K562 (cell line): ENCODE data around the gene FAM234A. TPM values are rescaled to one million over a fixed set of nuclear protein-coding genes. Genes with fewer than 3 reads are reported as not detected.

Experiments used
- ARID1B ChIP-seq: fragments of 450-650 bp; IDR thresholded peaks from 2 replicates; pipeline ENCODE4 v1.6.1; 2016; ENCODE audit warnings: antibody characterized with exemption, mild to moderate bottlenecking, inconsistent platforms
- BDP1 ChIP-seq: IDR thresholded peaks from 3 replicates; pipeline ENCODE4 v1.6.1; 2011; ENCODE audit not compliant: insufficient read length, insufficient read depth
- CBX2 ChIP-seq: fragments of 200-600 bp; sonication (generic); IDR thresholded peaks from one replicate; pipeline ENCODE4 v1.6.1; 2012; ENCODE audit warnings: mild to moderate bottlenecking, low read length, inconsistent platforms; ENCODE audit not compliant: insufficient read depth, poor library complexity, severe bottlenecking
- CSDE1 ChIP-seq, 2 experiments: fragments of 450-650 bp; IDR thresholded peaks; 2 replicates each; pipeline ENCODE4 v1.6.1; 2016; ENCODE audit warnings: mild to moderate bottlenecking in 1 of 2
- ESRRA ChIP-seq: fragments of 450-650 bp; IDR thresholded peaks from 2 replicates; pipeline ENCODE4 v1.6.1; 2014; ENCODE audit warnings: low read depth, mild to moderate bottlenecking, moderate library complexity, borderline replicate concordance
- MAFG ChIP-seq: fragments of 450-650 bp; conservative IDR thresholded peaks from 2 replicates; pipeline ENCODE4 v1.6.1; 2016; ENCODE audit warnings: missing genetic modification characterization, missing compliant biosample characterization
- POU5F1 ChIP-seq: fragments of 150-350 bp; IDR thresholded peaks from 2 replicates; pipeline ENCODE4 v1.6.1; 2014; ENCODE audit warnings: borderline replicate concordance, low read length, low read depth, mild to moderate bottlenecking; ENCODE audit not compliant: partially characterized antibody
- RBBP5 ChIP-seq: fragments of 200-600 bp; sonication (generic); IDR thresholded peaks from 2 replicates; pipeline ENCODE4 v1.6.1; 2012; ENCODE audit warnings: borderline replicate concordance, mild to moderate bottlenecking, low read length, control low read depth, inconsistent platforms; ENCODE audit not compliant: insufficient read depth, poor library complexity, severe bottlenecking
- SAFB ChIP-seq: fragments of 200-400 bp; formaldehyde crosslinking; IDR thresholded peaks from 2 replicates; pipeline ENCODE4 v1.6.1; 2017; ENCODE audit warnings: low read depth, low read length, borderline replicate concordance
- XRCC5 ChIP-seq: fragments of 200-400 bp; formaldehyde crosslinking; IDR thresholded peaks from 2 replicates; pipeline ENCODE4 v1.6.1; 2017; ENCODE audit warnings: low read depth, mild to moderate bottlenecking, low read length
- ZNF124 ChIP-seq: sonication (generic); formaldehyde crosslinking; IDR thresholded peaks from 2 replicates; pipeline ENCODE4 v1.8.1; 2022; ENCODE audit warnings: missing genetic modification reagents
- ZNF507 ChIP-seq: conservative IDR thresholded peaks from 2 replicates; pipeline ENCODE4 v1.6.1; 2017; ENCODE audit warnings: missing genetic modification characterization, missing compliant biosample characterization
- ZNF75A ChIP-seq: fragments of 450-650 bp; formaldehyde crosslinking; IDR thresholded peaks from 2 replicates; pipeline ENCODE4 v1.4.0; 2020; ENCODE audit warnings: mild to moderate bottlenecking
- polyA plus RNA-seq, 8 experiments: library from polyadenylated mRNA; depleted of rRNA in 4 of 8; stranded (reverse) in 5 of 8; unstranded in 3 of 8; fragments of >200 nt; fragmentation: Nextera tagmentation in 2 of 8; fragmentation: Illumina TruSeq in 1 of 8; extraction: Ambion mirVana in 2 of 8; extraction: Trizol in 1 of 8; gene quantifications; 2 replicates each; pipeline versions ENCODE4 v1.2.1 to v1.2.3, GENCODE V29; 2011 to 2014; ENCODE audit warnings: inconsistent platforms in 1 of 8, missing spikeins in 1 of 8
- total RNA-seq, 7 experiments: library from RNA; depleted of rRNA in 6 of 7; stranded (reverse); fragments of >200 nt in 6 of 7; fragmentation: Illumina TruSeq in 2 of 7; extraction: Trizol in 2 of 7; gene quantifications; 2 replicates each; pipeline versions ENCODE4 v1.2.1 to v1.2.3, GENCODE V29; 2011 to 2021; ENCODE audit warnings: low replicate concordance in 1 of 7
- TF ChIP-seq, protein P1 (sequence below): fragments of 450-650 bp; IDR thresholded peaks from 2 replicates; pipeline ENCODE4 v1.6.1; 2017; ENCODE audit warnings: mild to moderate bottlenecking, moderate library complexity
- TF ChIP-seq, protein P2 (sequence below): fragments of 450-650 bp; IDR thresholded peaks from 2 replicates; pipeline ENCODE4 v1.6.1; 2018; ENCODE audit not compliant: partially characterized antibody
- TF ChIP-seq, protein P3 (sequence below): fragments of 450-650 bp; formaldehyde crosslinking; IDR thresholded peaks from 2 replicates; pipeline ENCODE4 v1.4.0; 2020; ENCODE audit warnings: mild to moderate bottlenecking
- TF ChIP-seq, protein P4 (sequence below): fragments of 250-450 bp; sonication (Bioruptor Pico); IDR thresholded peaks from 2 replicates; pipeline ENCODE4 v1.8.0; 2021; ENCODE audit warnings: moderate library complexity, mild to moderate bottlenecking, inconsistent platforms
- TF ChIP-seq, protein P5 (sequence below), 3 experiments: IDR thresholded peaks in 2 of 3; conservative IDR thresholded peaks in 1 of 3; 2 replicates each; pipeline ENCODE4 v1.5.1; 2011 to 2012; ENCODE audit warnings: low read length in 3 of 3, mild to moderate bottlenecking in 3 of 3, control low read depth in 2 of 3, improper control_type of control experiment in 1 of 3, inconsistent platforms in 1 of 3, low read depth in 1 of 3, mixed read lengths in 1 of 3, moderate library complexity in 1 of 3; ENCODE audit not compliant: insufficient read depth in 2 of 3

Gene FAM234A
- total and polyA plus RNA-seq, 9 of the 15 experiments (the other 6 are each of a cell fraction or from before 2014, with no cell fraction given), result 1.0 to 47.9 (median 15.0) TPM

DNA sequence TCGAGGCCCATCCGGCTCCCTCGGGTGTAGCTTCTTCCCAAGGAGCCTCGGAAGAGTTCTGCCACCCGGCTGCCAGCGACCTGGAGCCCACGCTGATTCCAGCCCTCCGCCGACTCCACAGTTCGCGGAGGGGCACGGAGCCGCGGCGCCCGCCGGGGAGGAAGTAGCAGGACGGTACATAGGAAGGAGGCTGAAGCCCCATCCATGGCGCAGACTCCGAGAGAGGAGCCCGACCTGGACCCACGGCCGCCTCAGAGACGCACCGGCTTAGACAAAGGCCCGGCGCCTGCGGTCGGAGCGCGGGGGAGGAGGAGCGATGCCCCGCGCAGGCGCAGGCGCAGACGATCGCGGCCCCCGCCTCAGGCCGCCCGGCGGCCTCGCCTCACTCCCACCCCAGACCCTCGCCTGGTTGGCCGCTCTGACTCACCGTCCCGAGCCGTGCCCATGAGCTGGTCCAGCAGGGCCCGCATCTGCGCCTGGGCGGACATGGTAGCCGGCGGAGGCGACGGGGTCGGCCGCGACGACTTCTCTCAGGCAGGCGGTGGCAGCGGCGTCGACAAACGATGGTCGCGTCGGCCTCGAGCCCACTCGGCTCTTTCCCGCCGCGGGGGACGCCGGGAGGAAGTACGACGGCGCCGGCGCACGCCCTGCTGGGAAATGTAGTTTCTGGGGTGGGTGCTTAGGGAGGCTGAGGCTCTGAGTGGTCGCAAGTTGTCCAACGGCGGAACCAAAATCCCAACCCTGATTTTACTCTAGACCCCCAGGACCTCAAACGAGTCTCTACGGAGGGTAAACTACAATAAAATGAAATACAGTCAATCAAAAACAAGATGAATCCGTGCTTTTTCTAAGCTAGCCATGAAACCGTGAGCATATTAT lies 5.5 kb upstream of the FAM234A start, which contains the start of gene LUC7L (continued):
- no peak for TF ChIP-seq MAFG (tag)
- peak; percentile 70 for TF ChIP-seq ESRRA
- TF ChIP-seq CBX2, result no peak
- TF ChIP-seq ZNF75A, result no peak
- TF ChIP-seq POU5F1, result no peak
- TF ChIP-seq SAFB, result no peak
- no peak for TF ChIP-seq BDP1
- TF ChIP-seq, protein P1, sequence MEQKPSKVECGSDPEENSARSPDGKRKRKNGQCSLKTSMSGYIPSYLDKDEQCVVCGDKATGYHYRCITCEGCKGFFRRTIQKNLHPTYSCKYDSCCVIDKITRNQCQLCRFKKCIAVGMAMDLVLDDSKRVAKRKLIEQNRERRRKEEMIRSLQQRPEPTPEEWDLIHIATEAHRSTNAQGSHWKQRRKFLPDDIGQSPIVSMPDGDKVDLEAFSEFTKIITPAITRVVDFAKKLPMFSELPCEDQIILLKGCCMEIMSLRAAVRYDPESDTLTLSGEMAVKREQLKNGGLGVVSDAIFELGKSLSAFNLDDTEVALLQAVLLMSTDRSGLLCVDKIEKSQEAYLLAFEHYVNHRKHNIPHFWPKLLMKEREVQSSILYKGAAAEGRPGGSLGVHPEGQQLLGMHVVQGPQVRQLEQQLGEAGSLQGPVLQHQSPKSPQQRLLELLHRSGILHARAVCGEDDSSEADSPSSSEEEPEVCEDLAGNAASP, result no peak
- no peak for TF ChIP-seq ZNF507 (tag)
- TF ChIP-seq, protein P2, sequence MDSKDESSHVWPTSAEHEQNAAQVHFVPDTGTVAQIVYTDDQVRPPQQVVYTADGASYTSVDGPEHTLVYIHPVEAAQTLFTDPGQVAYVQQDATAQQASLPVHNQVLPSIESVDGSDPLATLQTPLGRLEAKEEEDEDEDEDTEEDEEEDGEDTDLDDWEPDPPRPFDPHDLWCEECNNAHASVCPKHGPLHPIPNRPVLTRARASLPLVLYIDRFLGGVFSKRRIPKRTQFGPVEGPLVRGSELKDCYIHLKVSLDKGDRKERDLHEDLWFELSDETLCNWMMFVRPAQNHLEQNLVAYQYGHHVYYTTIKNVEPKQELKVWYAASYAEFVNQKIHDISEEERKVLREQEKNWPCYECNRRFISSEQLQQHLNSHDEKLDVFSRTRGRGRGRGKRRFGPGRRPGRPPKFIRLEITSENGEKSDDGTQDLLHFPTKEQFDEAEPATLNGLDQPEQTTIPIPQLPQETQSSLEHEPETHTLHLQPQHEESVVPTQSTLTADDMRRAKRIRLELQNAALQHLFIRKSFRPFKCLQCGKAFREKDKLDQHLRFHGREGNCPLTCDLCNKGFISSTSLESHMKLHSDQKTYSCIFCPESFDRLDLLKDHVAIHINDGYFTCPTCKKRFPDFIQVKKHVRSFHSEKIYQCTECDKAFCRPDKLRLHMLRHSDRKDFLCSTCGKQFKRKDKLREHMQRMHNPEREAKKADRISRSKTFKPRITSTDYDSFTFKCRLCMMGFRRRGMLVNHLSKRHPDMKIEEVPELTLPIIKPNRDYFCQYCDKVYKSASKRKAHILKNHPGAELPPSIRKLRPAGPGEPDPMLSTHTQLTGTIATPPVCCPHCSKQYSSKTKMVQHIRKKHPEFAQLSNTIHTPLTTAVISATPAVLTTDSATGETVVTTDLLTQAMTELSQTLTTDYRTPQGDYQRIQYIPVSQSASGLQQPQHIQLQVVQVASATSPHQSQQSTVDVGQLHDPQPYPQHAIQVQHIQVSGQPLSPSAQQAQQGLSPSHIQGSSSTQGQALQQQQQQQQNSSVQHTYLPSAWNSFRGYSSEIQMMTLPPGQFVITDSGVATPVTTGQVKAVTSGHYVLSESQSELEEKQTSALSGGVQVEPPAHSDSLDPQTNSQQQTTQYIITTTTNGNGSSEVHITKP, result peak; percentile 68
- no peak for TF ChIP-seq XRCC5
- peak; percentile 66; the same call in 1 of the 2 replicates for TF ChIP-seq ZNF124 (CRISPR knock-in tag)
- TF ChIP-seq, protein P3, sequence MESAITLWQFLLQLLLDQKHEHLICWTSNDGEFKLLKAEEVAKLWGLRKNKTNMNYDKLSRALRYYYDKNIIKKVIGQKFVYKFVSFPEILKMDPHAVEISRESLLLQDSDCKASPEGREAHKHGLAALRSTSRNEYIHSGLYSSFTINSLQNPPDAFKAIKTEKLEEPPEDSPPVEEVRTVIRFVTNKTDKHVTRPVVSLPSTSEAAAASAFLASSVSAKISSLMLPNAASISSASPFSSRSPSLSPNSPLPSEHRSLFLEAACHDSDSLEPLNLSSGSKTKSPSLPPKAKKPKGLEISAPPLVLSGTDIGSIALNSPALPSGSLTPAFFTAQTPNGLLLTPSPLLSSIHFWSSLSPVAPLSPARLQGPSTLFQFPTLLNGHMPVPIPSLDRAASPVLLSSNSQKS (CRISPR knock-in tag), result no peak
- peak; percentile 83 for TF ChIP-seq RBBP5
- TF ChIP-seq, protein P4, sequence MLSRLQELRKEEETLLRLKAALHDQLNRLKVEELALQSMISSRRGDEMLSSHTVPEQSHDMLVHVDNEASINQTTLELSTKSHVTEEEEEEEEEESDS (CRISPR knock-in tag), result no peak
- no peak for TF ChIP-seq CSDE1 (IDR thresholded peaks at IDR 0.05)
- TF ChIP-seq, protein P5, sequence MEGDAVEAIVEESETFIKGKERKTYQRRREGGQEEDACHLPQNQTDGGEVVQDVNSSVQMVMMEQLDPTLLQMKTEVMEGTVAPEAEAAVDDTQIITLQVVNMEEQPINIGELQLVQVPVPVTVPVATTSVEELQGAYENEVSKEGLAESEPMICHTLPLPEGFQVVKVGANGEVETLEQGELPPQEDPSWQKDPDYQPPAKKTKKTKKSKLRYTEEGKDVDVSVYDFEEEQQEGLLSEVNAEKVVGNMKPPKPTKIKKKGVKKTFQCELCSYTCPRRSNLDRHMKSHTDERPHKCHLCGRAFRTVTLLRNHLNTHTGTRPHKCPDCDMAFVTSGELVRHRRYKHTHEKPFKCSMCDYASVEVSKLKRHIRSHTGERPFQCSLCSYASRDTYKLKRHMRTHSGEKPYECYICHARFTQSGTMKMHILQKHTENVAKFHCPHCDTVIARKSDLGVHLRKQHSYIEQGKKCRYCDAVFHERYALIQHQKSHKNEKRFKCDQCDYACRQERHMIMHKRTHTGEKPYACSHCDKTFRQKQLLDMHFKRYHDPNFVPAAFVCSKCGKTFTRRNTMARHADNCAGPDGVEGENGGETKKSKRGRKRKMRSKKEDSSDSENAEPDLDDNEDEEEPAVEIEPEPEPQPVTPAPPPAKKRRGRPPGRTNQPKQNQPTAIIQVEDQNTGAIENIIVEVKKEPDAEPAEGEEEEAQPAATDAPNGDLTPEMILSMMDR (IDR thresholded peaks at IDR 0.05 in 2 of 3, conservative IDR thresholded peaks at IDR 0.05 in 1 of 3; ENCODE audit: insufficient read depth in 2 of 3, low read depth in 1 of 3, low read length in 3 of 3), result no peak
- no peak for TF ChIP-seq ARID1B
